A549 (cell line): ENCODE data around the gene MZF1. TPM values are rescaled to one million over a fixed set of nuclear protein-coding genes. Genes with fewer than 3 reads are reported as not detected.

Source experiments
- ATAC-seq, 2 experiments: fragments of 200-7000 bp in 1 of 2; fragments of >200 bp in 1 of 2; cut with Nextera tagmentation in 1 of 2; cut with Tn5 transposase in 1 of 2; 3 replicates each; pipeline versions ENCODE4 v1.8.0 to v1.9.1; 2018 to 2020; ENCODE audit warnings: mild to moderate bottlenecking in 1 of 2, moderate library complexity in 1 of 2
- CTCF ChIA-PET: fragments of 300-600 bp; sonication (Branson Sonifier 250); formaldehyde crosslinking; extraction: SDS; loops from one replicate; lab custom pipeline; 2021; ENCODE audit warnings: antibody characterized with exemption, inconsistent platforms; lab: Yijun Ruan, JAX
- POLR2A ChIA-PET: fragments of 350-600 bp; formaldehyde crosslinking; extraction: SDS; loops from one replicate; lab custom pipeline; 2021; ENCODE audit warnings: antibody characterized with exemption, inconsistent platforms; lab: Yijun Ruan, JAX
- DNase-seq, 2 experiments: peaks; one replicate each; pipeline versions ENCODE4 v3.0.0 to v3.0.0-alpha.2; 2011 to 2016; ENCODE audit warnings: low read depth in 1 of 2, low spot score in 1 of 2
- FAIRE-seq: peaks from 2 replicates; lab custom pipeline; 2011; peaks lifted over from hg19 to GRCh38; lab: Jason Lieb, UNC
- H3K27ac ChIP-seq, 2 experiments: fragments of >200 bp; sonication (Bioruptor Twin); formaldehyde crosslinking; 3 replicates each; pipeline ENCODE4 v1.5.1; 2016 to 2017
- H3K4me1 ChIP-seq: fragments of >200 bp; sonication (Bioruptor Twin); formaldehyde crosslinking; 3 replicates; pipeline ENCODE4 v1.6.1; 2016
- H3K4me2 ChIP-seq: fragments of >200 bp; sonication (Bioruptor Twin); formaldehyde crosslinking; 3 replicates; pipeline ENCODE4 v1.6.1; 2016
- H3K4me3 ChIP-seq: fragments of >200 bp; sonication (Bioruptor Twin); formaldehyde crosslinking; 3 replicates; pipeline ENCODE4 v1.5.1; 2016
- H3K9me3 ChIP-seq: fragments of >200 bp; sonication (Bioruptor Twin); formaldehyde crosslinking; 3 replicates; pipeline ENCODE4 v1.6.1; 2016
- BHLHE40 ChIP-seq: IDR thresholded peaks from 2 replicates; pipeline ENCODE4 v1.6.1; 2012; ENCODE audit warnings: low read depth, low read length, inconsistent platforms
- CBX8 ChIP-seq: fragments of 200-600 bp; sonication (generic); IDR thresholded peaks from 2 replicates; pipeline ENCODE4 v1.6.1; 2016
- CEBPB ChIP-seq, 2 experiments: fragments of >200 bp in 1 of 2; sonication (Bioruptor Twin) in 1 of 2; formaldehyde crosslinking in 1 of 2; IDR thresholded peaks; 2 replicates each; pipeline ENCODE4 v1.6.1; 2012 to 2016
- CHD2 ChIP-seq: fragments of 150-350 bp; IDR thresholded peaks from 2 replicates; pipeline ENCODE4 v1.6.1; 2014; ENCODE audit warnings: low read length; ENCODE audit not compliant: partially characterized antibody
- EHMT2 ChIP-seq: fragments of 200-600 bp; sonication (generic); IDR thresholded peaks from 2 replicates; pipeline ENCODE4 v1.6.1; 2016; ENCODE audit warnings: antibody characterized with exemption, low read depth, mild to moderate bottlenecking, moderate library complexity
- EP300 ChIP-seq, 2 experiments: fragments of >200 bp; sonication (Bioruptor Twin); formaldehyde crosslinking; IDR thresholded peaks; 2 replicates in 1 of 2; 3 replicates in 1 of 2; pipeline ENCODE4 v1.6.1; 2016 to 2017
- ESRRA ChIP-seq: fragments of 150-350 bp; IDR thresholded peaks from 2 replicates; pipeline ENCODE4 v1.6.1; 2014; ENCODE audit warnings: mild to moderate bottlenecking, low read length, borderline replicate concordance
- HOXA7 ChIP-seq: fragments of 250-450 bp; sonication (Bioruptor Pico); IDR thresholded peaks from 2 replicates; pipeline ENCODE4 v1.5.0; 2020; ENCODE audit warnings: mild to moderate bottlenecking, moderate library complexity
- JUN ChIP-seq, 2 experiments: fragments of >200 bp; sonication (Bioruptor Twin); formaldehyde crosslinking; IDR thresholded peaks; 2 replicates in 1 of 2; 3 replicates in 1 of 2; pipeline ENCODE4 v1.6.1; 2016 to 2017
- KDM5A ChIP-seq: fragments of 200-600 bp; sonication (generic); IDR thresholded peaks from 2 replicates; pipeline ENCODE4 v1.6.1; 2016; ENCODE audit warnings: antibody characterized with exemption, mild to moderate bottlenecking
- MAFK ChIP-seq: fragments of 450-650 bp; IDR thresholded peaks from 2 replicates; pipeline ENCODE4 v1.6.1; 2014; ENCODE audit not compliant: partially characterized antibody
- MAZ ChIP-seq: fragments of 150-350 bp; IDR thresholded peaks from 2 replicates; pipeline ENCODE4 v1.6.1; 2014; ENCODE audit warnings: antibody characterized with exemption, low read depth, low read length, borderline replicate concordance
- NPAS2 ChIP-seq: fragments of 250-450 bp; sonication (Bioruptor Pico); IDR thresholded peaks from 2 replicates; pipeline ENCODE4 v1.8.0; 2022; ENCODE audit warnings: mild to moderate bottlenecking, moderate library complexity, borderline replicate concordance
- PHF8 ChIP-seq: fragments of 200-600 bp; sonication (generic); IDR thresholded peaks from 2 replicates; pipeline ENCODE4 v1.6.1; 2016; ENCODE audit warnings: low read depth, mild to moderate bottlenecking, antibody characterized with exemption, moderate library complexity, borderline replicate concordance
- POLR2A ChIP-seq: IDR thresholded peaks from 2 replicates; pipeline ENCODE4 v1.6.1; 2012; ENCODE audit warnings: mild to moderate bottlenecking, low read length
- POLR2AphosphoS2 ChIP-seq: conservative IDR thresholded peaks from 2 replicates; pipeline ENCODE4 v1.6.1; 2012; ENCODE audit warnings: low read length, improper control_type of control experiment, inconsistent platforms
- RARB ChIP-seq: fragments of 250-450 bp; sonication (Bioruptor Pico); IDR thresholded peaks from 2 replicates; pipeline ENCODE4 v1.8.0; 2021; ENCODE audit warnings: mild to moderate bottlenecking, moderate library complexity
- RCOR1 ChIP-seq: fragments of 150-350 bp; IDR thresholded peaks from 2 replicates; pipeline ENCODE4 v1.6.1; 2014; ENCODE audit warnings: antibody characterized with exemption, low read length, low read depth
- TFCP2L1 ChIP-seq: fragments of 250-450 bp; sonication (Bioruptor Pico); IDR thresholded peaks from 2 replicates; pipeline ENCODE4 v1.5.0; 2021; ENCODE audit warnings: mild to moderate bottlenecking
- TP53 ChIP-seq: fragments of 250-450 bp; sonication (Bioruptor Pico); IDR thresholded peaks from 2 replicates; pipeline ENCODE4 v1.5.0; 2021; ENCODE audit warnings: mild to moderate bottlenecking, moderate library complexity
- ZNF302 ChIP-seq: fragments of 250-450 bp; sonication (Bioruptor Pico); IDR thresholded peaks from 2 replicates; pipeline ENCODE4 v1.9.0; 2021; ENCODE audit warnings: inconsistent platforms, mild to moderate bottlenecking, moderate library complexity
- WGBS: methylation state at CpG from one replicate; pipeline ENCODE4 v1.1.6; 2017; ENCODE audit errors: missing lambda C conversion rate; 5-methylcytosine and 5-hydroxymethylcytosine counted together
- polyA plus RNA-seq, 4 experiments: library from polyadenylated mRNA; depleted of rRNA in 3 of 4; stranded (reverse); fragments of >200 nt; fragmentation: RNase III in 1 of 4; extraction: RNeasy Plus Mini Kit Qiagen cat#74134 plus additional on column Dnase treatment in 1 of 4; gene quantifications; 2 replicates in 3 of 4; 3 replicates in 1 of 4; pipeline ENCODE4 v1.2.3, GENCODE V29; 2011 to 2017
- TF ChIP-seq, protein P1 (sequence below): fragments of >200 bp; sonication (Bioruptor Twin); formaldehyde crosslinking; IDR thresholded peaks from 3 replicates; pipeline ENCODE4 v1.5.1; 2016
- TF ChIP-seq, protein P2 (sequence below): IDR thresholded peaks from 2 replicates; pipeline ENCODE4 v1.6.1; 2012
- TF ChIP-seq, protein P3 (sequence below): IDR thresholded peaks from 2 replicates; pipeline ENCODE4 v1.6.1; 2012
- TF ChIP-seq, protein P4 (sequence below): fragments of 150-350 bp; IDR thresholded peaks from 2 replicates; pipeline ENCODE4 v1.6.1; 2014; ENCODE audit warnings: low read depth, mild to moderate bottlenecking, low read length
- TF ChIP-seq, protein P5 (sequence below): IDR thresholded peaks from 2 replicates; pipeline ENCODE4 v1.6.1; 2012; ENCODE audit warnings: low read depth, borderline replicate concordance
- TF ChIP-seq, protein P6 (sequence below): fragments of 250-450 bp; sonication (Bioruptor Pico); IDR thresholded peaks from 2 replicates; pipeline ENCODE4 v1.5.0; 2020; ENCODE audit warnings: low read depth, mild to moderate bottlenecking, moderate library complexity
- TF ChIP-seq, protein P7 (sequence below): fragments of 250-450 bp; sonication (Bioruptor Pico); IDR thresholded peaks from 2 replicates; pipeline ENCODE4 v1.5.0; 2021; ENCODE audit warnings: mild to moderate bottlenecking, moderate library complexity, borderline replicate concordance

MZF1 gene
- polyA plus RNA-seq, 2 of the 4 experiments (the other 2 are of a cell fraction) = 19.5 to 20.3 TPM

DNA sequence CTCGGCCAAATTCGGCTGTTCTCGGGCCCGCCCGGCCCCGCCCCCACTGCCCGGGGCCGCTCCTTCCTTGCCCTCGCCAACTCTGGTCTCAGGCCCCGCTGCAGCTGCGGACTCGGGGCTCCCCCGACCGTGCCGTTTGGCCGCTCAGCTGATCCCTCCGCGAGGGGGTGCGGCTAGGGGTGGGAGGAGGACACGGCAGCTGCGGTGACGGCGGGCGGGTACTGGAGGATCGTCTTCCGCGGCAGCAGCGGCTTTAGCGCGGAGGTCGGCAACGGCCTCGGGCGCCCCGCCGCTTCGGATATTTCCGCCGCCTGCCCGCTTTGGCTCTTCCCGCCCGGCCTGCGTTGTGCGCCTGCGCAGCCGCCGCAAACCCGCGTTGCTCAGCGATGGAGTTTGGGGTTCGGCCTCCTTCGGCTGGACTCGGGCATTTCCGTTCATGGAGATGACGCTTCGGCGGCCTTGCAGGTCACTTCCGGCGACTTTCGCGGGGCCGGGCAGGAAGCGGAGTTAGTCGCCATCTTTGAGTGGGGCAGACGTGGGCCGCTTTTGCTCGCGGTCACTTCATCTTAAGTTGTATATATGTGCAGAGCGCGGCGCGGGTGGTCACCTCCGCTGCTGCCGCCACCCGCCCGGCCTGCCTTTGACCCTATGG lies 14.4 kb downstream of the MZF1 start:
- TF ChIP-seq MAFK (peak; percentile 5), TP53 (no peak), TFCP2L1 (CRISPR knock-in tag) (0 out of 2 replicates have a peak, but pooled peaks have one; percentile 28), ZNF302 (CRISPR knock-in tag) (no peak), RCOR1 (no peak), CEBPB (IDR thresholded peaks at IDR 0.05) (no peak), JUN (IDR thresholded peaks at IDR 0.05) (peak in 1 of 2 experiments; percentile 92; a peak in 4 of 5 replicates), POLR2AphosphoS2 (no peak), RARB (CRISPR knock-in tag) (no peak), PHF8 (no peak), KDM5A (no peak), NPAS2 (CRISPR knock-in tag) (no peak), ESRRA (no peak), EHMT2 (no peak), CBX8 (no peak), BHLHE40 (no peak), HOXA7 (CRISPR knock-in tag) (no peak), POLR2A (peak; percentile 68), EP300 (IDR thresholded peaks at IDR 0.05) (no peak), MAZ (0 out of 2 replicates have a peak, but pooled peaks have one; percentile 53), CHD2 (peak; percentile 5)
- TF ChIP-seq, protein P1, sequence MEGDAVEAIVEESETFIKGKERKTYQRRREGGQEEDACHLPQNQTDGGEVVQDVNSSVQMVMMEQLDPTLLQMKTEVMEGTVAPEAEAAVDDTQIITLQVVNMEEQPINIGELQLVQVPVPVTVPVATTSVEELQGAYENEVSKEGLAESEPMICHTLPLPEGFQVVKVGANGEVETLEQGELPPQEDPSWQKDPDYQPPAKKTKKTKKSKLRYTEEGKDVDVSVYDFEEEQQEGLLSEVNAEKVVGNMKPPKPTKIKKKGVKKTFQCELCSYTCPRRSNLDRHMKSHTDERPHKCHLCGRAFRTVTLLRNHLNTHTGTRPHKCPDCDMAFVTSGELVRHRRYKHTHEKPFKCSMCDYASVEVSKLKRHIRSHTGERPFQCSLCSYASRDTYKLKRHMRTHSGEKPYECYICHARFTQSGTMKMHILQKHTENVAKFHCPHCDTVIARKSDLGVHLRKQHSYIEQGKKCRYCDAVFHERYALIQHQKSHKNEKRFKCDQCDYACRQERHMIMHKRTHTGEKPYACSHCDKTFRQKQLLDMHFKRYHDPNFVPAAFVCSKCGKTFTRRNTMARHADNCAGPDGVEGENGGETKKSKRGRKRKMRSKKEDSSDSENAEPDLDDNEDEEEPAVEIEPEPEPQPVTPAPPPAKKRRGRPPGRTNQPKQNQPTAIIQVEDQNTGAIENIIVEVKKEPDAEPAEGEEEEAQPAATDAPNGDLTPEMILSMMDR = no peak
- TF ChIP-seq, protein P2, sequence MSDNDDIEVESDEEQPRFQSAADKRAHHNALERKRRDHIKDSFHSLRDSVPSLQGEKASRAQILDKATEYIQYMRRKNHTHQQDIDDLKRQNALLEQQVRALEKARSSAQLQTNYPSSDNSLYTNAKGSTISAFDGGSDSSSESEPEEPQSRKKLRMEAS = peak; percentile 53
- TF ChIP-seq, protein P3, sequence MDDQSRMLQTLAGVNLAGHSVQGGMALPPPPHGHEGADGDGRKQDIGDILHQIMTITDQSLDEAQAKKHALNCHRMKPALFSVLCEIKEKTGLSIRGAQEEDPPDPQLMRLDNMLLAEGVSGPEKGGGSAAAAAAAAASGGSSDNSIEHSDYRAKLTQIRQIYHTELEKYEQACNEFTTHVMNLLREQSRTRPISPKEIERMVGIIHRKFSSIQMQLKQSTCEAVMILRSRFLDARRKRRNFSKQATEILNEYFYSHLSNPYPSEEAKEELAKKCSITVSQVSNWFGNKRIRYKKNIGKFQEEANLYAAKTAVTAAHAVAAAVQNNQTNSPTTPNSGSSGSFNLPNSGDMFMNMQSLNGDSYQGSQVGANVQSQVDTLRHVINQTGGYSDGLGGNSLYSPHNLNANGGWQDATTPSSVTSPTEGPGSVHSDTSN = no peak
- TF ChIP-seq, protein P4, sequence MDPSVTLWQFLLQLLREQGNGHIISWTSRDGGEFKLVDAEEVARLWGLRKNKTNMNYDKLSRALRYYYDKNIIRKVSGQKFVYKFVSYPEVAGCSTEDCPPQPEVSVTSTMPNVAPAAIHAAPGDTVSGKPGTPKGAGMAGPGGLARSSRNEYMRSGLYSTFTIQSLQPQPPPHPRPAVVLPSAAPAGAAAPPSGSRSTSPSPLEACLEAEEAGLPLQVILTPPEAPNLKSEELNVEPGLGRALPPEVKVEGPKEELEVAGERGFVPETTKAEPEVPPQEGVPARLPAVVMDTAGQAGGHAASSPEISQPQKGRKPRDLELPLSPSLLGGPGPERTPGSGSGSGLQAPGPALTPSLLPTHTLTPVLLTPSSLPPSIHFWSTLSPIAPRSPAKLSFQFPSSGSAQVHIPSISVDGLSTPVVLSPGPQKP = no peak
- TF ChIP-seq, protein P5, sequence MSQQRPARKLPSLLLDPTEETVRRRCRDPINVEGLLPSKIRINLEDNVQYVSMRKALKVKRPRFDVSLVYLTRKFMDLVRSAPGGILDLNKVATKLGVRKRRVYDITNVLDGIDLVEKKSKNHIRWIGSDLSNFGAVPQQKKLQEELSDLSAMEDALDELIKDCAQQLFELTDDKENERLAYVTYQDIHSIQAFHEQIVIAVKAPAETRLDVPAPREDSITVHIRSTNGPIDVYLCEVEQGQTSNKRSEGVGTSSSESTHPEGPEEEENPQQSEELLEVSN = peak; percentile 94
- TF ChIP-seq, protein P6, sequence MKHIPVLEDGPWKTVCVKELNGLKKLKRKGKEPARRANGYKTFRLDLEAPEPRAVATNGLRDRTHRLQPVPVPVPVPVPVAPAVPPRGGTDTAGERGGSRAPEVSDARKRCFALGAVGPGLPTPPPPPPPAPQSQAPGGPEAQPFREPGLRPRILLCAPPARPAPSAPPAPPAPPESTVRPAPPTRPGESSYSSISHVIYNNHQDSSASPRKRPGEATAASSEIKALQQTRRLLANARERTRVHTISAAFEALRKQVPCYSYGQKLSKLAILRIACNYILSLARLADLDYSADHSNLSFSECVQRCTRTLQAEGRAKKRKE = no peak
- TF ChIP-seq, protein P7, sequence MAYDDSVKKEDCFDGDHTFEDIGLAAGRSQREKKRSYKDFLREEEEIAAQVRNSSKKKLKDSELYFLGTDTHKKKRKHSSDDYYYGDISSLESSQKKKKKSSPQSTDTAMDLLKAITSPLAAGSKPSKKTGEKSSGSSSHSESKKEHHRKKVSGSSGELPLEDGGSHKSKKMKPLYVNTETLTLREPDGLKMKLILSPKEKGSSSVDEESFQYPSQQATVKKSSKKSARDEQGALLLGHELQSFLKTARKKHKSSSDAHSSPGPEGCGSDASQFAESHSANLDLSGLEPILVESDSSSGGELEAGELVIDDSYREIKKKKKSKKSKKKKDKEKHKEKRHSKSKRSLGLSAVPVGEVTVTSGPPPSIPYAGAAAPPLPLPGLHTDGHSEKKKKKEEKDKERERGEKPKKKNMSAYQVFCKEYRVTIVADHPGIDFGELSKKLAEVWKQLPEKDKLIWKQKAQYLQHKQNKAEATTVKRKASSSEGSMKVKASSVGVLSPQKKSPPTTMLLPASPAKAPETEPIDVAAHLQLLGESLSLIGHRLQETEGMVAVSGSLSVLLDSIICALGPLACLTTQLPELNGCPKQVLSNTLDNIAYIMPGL (CRISPR knock-in tag) = no peak
- ChIA-PET POLR2A (interaction anchor here (0.7 to 2.9 kb wide), 15 partner anchors 9 to 376 kb away, joined by 3 to 37 read pairs (median 6); partner anchors contain the start of genes MZF1, TRIM28, ZBTB45 and ZNF274), CTCF (interaction anchor here (0.7 to 4.0 kb wide), 5 partner anchors 11 to 44 kb away, joined by 3 to 28 read pairs (median 3); partner anchors contain the start of gene ZBTB45)
- FAIRE-seq (peak; percentile 94), DNase-seq (peak; percentile 93 to 100), ATAC-seq (peak; percentile 45 to 76)
- Histone ChIP-seq H3K4me1 (peaks cover 37% of the 10 kb centered on the region), H3K4me3 (peak overlapping the region; percentile 78), H3K9me3 (no peaks in the 10 kb centered on the region), H3K4me2 (peak overlapping the region; percentile 94), H3K27ac (peak overlapping the region; percentile 95 to 99)
- WGBS = 0% methylated on average over 22 of the region's 76 CpGs
